RWPE1 (cell line): ENCODE data around the gene MBOAT1.

ENCODE experiments used
- CTCF ChIA-PET: fragments of 350-600 bp; sonication (Branson Sonifier 250); formaldehyde crosslinking; extraction: SDS; loops from one replicate; lab custom pipeline; 2021; lab: Yijun Ruan, JAX
- POLR2A ChIA-PET: fragments of 400-600 bp; formaldehyde crosslinking; extraction: SDS; loops from one replicate; lab custom pipeline; 2020; ENCODE audit warnings: antibody characterized with exemption; ENCODE audit not compliant: low non-redundant PET; lab: Yijun Ruan, JAX
- DNase-seq: peaks from one replicate; pipeline ENCODE4 v3.0.0; 2012; ENCODE audit warnings: low spot score
- H3K27ac ChIP-seq: fragments of 450-650 bp; 2 replicates; pipeline ENCODE4 v1.5.1; 2017
- CTCF ChIP-seq: fragments of 450-650 bp; conservative IDR thresholded peaks from 2 replicates; pipeline ENCODE4 v1.5.1; 2017; ENCODE audit warnings: low read depth, mild to moderate bottlenecking

Gene MBOAT1

GRCh38 chr6:20116792-20117191 lies 95.5 kb downstream of the MBOAT1 start:
- no peak overlapping the region for H3K27ac ChIP-seq
- ChIA-PET CTCF (no interaction called here), POLR2A (no interaction called here)
- DNase-seq = no peak
- no peak for TF ChIP-seq CTCF

GRCh38 chr6:20115246-20115980 lies 96.9 kb downstream of the MBOAT1 start:
- ChIA-PET CTCF (interaction anchor here (0.6 to 2.2 kb wide), 3 partner anchors 11 to 1430 kb away, joined by 3 to 10 read pairs (median 5); no protein-coding TSS in a partner anchor), POLR2A (no interaction called here)
- TF ChIP-seq CTCF = no peak

GRCh38 chr6:20113649-20114224 lies 98.5 kb downstream of the MBOAT1 start:
- no peak for DNase-seq
- CTCF ChIA-PET = no interaction called here
- no peak for TF ChIP-seq CTCF
- POLR2A ChIA-PET = no interaction called here
- no peak overlapping the region for H3K27ac ChIP-seq

More at GRCh38 chr6:20115246-20115980, 96.9 kb downstream of the MBOAT1 start:
- no peak overlapping the region for H3K27ac ChIP-seq
- DNase-seq = no peak

GRCh38 chr6:20112841-20113240 lies 99.4 kb downstream of the MBOAT1 start:
- ChIA-PET CTCF (interaction anchor here (0.6 kb wide), 2 partner anchors 10 to 509 kb away, joined by 3 to 5 read pairs; no protein-coding TSS in a partner anchor), POLR2A (no interaction called here)
- H3K27ac ChIP-seq = no peak overlapping the region
- no peak for DNase-seq
- TF ChIP-seq CTCF = no peak

GRCh38 chr6:20112241-20112640 lies 100.0 kb downstream of the MBOAT1 start:
- ChIA-PET POLR2A (no interaction called here), CTCF (interaction anchor here (0.6 kb wide), 2 partner anchors 11 to 509 kb away, joined by 3 to 5 read pairs; no protein-coding TSS in a partner anchor)
- DNase-seq = no peak

More at GRCh38 chr6:20112241-20112640, 100.0 kb downstream of the MBOAT1 start:
- TF ChIP-seq CTCF = no peak
- no peak overlapping the region for H3K27ac ChIP-seq
